B cell (primary cell): ENCODE data around the gene NUDT3. TPM values are rescaled to one million over a fixed set of nuclear protein-coding genes. Genes with fewer than 3 reads are reported as not detected.

Source experiments
- ATAC-seq: fragments of 200-7000 bp; cut with Tn5 transposase; one replicate; pipeline ENCODE4 v1.10.0; 2021; ENCODE audit warnings: low read depth, mild to moderate bottlenecking, moderate number of reproducible peaks, moderate library complexity
- CTCF ChIA-PET: fragments of 350-600 bp; sonication (Branson Sonifier 250); formaldehyde crosslinking; loops from one replicate; lab custom pipeline; 2021; ENCODE audit warnings: antibody characterized with exemption, inconsistent platforms; lab: Charles Lee
- POLR2A ChIA-PET: fragments of 350-600 bp; sonication (Branson Sonifier 250); formaldehyde crosslinking; loops from one replicate; lab custom pipeline; 2021; ENCODE audit warnings: antibody characterized with exemption; lab: Charles Lee
- DNase-seq: peaks from one replicate; pipeline ENCODE4 v3.0.0; 2013
- H2AFZ ChIP-seq: 2 replicates; pipeline ENCODE4 v1.6.1; 2012; ENCODE audit warnings: mild to moderate bottlenecking, low read depth, low read length; ENCODE audit not compliant: insufficient read depth, poor library complexity, severe bottlenecking
- H3K27ac ChIP-seq, 2 donors: 1 replicate in 1 of 2; 2 replicates in 1 of 2; pipeline ENCODE4 v1.5.1; 2012 to 2013; ENCODE audit warnings: low read length in 2 of 2, mild to moderate bottlenecking in 2 of 2, moderate library complexity in 1 of 2
- H3K27me3 ChIP-seq, 4 experiments: fragments of 200-600 bp in 1 of 4; sonication (generic) in 1 of 4; replicated peaks in 1 of 4; 1 replicate in 2 of 4; 2 replicates in 2 of 4; pipeline versions ENCODE4 v1.6.1 to v1.7.0; 2013 to 2016; ENCODE audit warnings: low read length in 3 of 4, mild to moderate bottlenecking in 2 of 4, mixed read lengths in 1 of 4, moderate library complexity in 1 of 4; ENCODE audit not compliant: insufficient read depth in 4 of 4, control insufficient read depth in 3 of 4; ENCODE audit errors: control extremely low read depth in 1 of 4
- H3K36me3 ChIP-seq, 2 experiments: replicated peaks in 1 of 2; 1 replicate in 1 of 2; 2 replicates in 1 of 2; pipeline versions ENCODE4 v1.6.1 to v1.7.1; 2013; ENCODE audit warnings: low read length in 1 of 2; ENCODE audit not compliant: insufficient read depth in 2 of 2, control insufficient read depth in 1 of 2; ENCODE audit errors: control extremely low read depth in 1 of 2, extremely low read depth in 1 of 2
- H3K4me1 ChIP-seq, 2 donors: fragments of 200-600 bp in 1 of 2; sonication (generic) in 1 of 2; 1 replicate in 1 of 2; 2 replicates in 1 of 2; pipeline versions ENCODE4 v1.5.1 to v1.6.1; 2013 to 2017; ENCODE audit warnings: low read length in 2 of 2; ENCODE audit not compliant: control insufficient read depth in 2 of 2, insufficient read depth in 2 of 2
- H3K4me2 ChIP-seq: replicated peaks from 2 replicates; pipeline ENCODE3; 2012; ENCODE audit warnings: mild to moderate bottlenecking, low read depth, low read length; ENCODE audit not compliant: poor library complexity, severe bottlenecking
- H3K4me3 ChIP-seq, 5 experiments: fragments of 200-600 bp in 1 of 5; sonication (generic) in 1 of 5; 1 replicate in 3 of 5; 2 replicates in 2 of 5; pipeline versions ENCODE4 v1.5.1 to v1.7.0; 2011 to 2016; ENCODE audit warnings: low read length in 4 of 5, mild to moderate bottlenecking in 4 of 5, low read depth in 2 of 5, control low read depth in 1 of 5, moderate library complexity in 1 of 5; ENCODE audit not compliant: insufficient read depth in 1 of 5; ENCODE audit errors: control extremely low read depth in 1 of 5, extremely low read depth in 1 of 5
- H3K79me2 ChIP-seq: fragments of 200-600 bp; sonication (generic); one replicate; pipeline ENCODE4 v1.6.0; 2016; ENCODE audit warnings: low read length; ENCODE audit not compliant: control insufficient read depth, insufficient read depth
- H3K9ac ChIP-seq: fragments of 200-600 bp; sonication (generic); 2 replicates; pipeline ENCODE4 v1.6.1; 2017; ENCODE audit warnings: mild to moderate bottlenecking, low read length, moderate library complexity
- H3K9me3 ChIP-seq, 3 donors: one replicate each; pipeline versions ENCODE4 v1.6.1 to v1.7.1; 2013; ENCODE audit warnings: low read length in 2 of 3; ENCODE audit not compliant: control insufficient read depth in 2 of 3, insufficient read depth in 1 of 3; ENCODE audit errors: control extremely low read depth in 1 of 3
- H4K20me1 ChIP-seq: 2 replicates; pipeline ENCODE4 v1.6.0; 2012; ENCODE audit warnings: mild to moderate bottlenecking, low read length; ENCODE audit not compliant: insufficient read depth, control insufficient read depth, poor library complexity, severe bottlenecking
- H3K27ac Mint-ChIP-seq: one replicate; pipeline ENCODE4 v1.8.0; 2021; ENCODE audit warnings: mixed read lengths
- H3K27me3 Mint-ChIP-seq: one replicate; pipeline ENCODE4 v1.8.0; 2021; ENCODE audit warnings: mixed read lengths
- H3K4me1 Mint-ChIP-seq: one replicate; pipeline ENCODE4 v1.8.0; 2021; ENCODE audit warnings: mixed read lengths
- H3K4me3 Mint-ChIP-seq: one replicate; pipeline ENCODE4 v1.8.0; 2021; ENCODE audit warnings: mixed read lengths
- H3K9me3 Mint-ChIP-seq: one replicate; pipeline ENCODE4 v1.8.0; 2022; ENCODE audit warnings: mixed read lengths; ENCODE audit not compliant: insufficient read depth
- CTCF ChIP-seq: fragments of 200-600 bp; IDR thresholded peaks from one replicate; pipeline ENCODE4 v1.8.0; 2022; ENCODE audit warnings: antibody characterized with exemption, mild to moderate bottlenecking
- EZH2 ChIP-seq: IDR thresholded peaks from 2 replicates; pipeline ENCODE4 v1.6.1; 2012; ENCODE audit warnings: borderline replicate concordance, low read depth, mild to moderate bottlenecking, moderate library complexity, low read length; ENCODE audit not compliant: insufficient read depth, poor library complexity, severe bottlenecking
- WGBS: methylation state at CpG from one replicate; pipeline ENCODE4 v1.1.5; 2013; ENCODE audit warnings: missing lambda C conversion rate; ENCODE audit not compliant: insufficient coverage; 5-methylcytosine and 5-hydroxymethylcytosine counted together
- intact Hi-C: fragments of 100-400 bp; cut with micrococcal nuclease; formaldehyde crosslinking; loops from one replicate; pipeline ENCODE4 v1.10.0; 2022
- polyA plus RNA-seq: library from polyadenylated mRNA; depleted of rRNA; stranded (reverse); fragments of >200 nt; gene quantifications from 2 replicates; pipeline ENCODE4 v1.2.3, GENCODE V29; 2012
- total RNA-seq, 2 donors: library from RNA; stranded (reverse); fragments of 120-200 nt in 1 of 2; gene quantifications; 1 replicate in 1 of 2; 2 replicates in 1 of 2; pipeline versions ENCODE4 v1.2.3 to v1.2.4, GENCODE V29; 2013 to 2022

Gene NUDT3
- total and polyA plus RNA-seq, 2 donors (not counting 1 experiment from before 2014, with no cell fraction given) = 18.2 to 37.4 TPM

- no peaks in the 10 kb centered on the region for H3K27me3 Mint-ChIP-seq
Observed at GRCh38 chr6:34381081-34381480, 11.4 kb downstream of the NUDT3 start.

GRCh38 chr6:34378470-34378869, 14.0 kb downstream of the NUDT3 start:
- Mint-ChIP-seq H3K27ac (no peak overlapping the region), H3K9me3 (no peaks in the 10 kb centered on the region), H3K4me1 (peaks cover 24% of the 10 kb centered on the region), H3K4me3 (no peak overlapping the region), H3K27me3 (no peaks in the 10 kb centered on the region)
- Histone ChIP-seq H3K4me1 (peaks cover 13 to 16% of the 10 kb centered on the region in 2 donors), H3K27ac (no peak overlapping the region), H2AFZ (no peak overlapping the region), H3K4me3 (no peak overlapping the region), H3K27me3 (no peaks in the 10 kb centered on the region), H3K9me3 (no peaks in the 10 kb centered on the region), H3K4me2 (no peak overlapping the region), H3K36me3 (peaks cover 0 to 5% of the 10 kb centered on the region in 2 experiments), H4K20me1 (peaks cover 57% of the 10 kb centered on the region), H3K79me2 (peaks cover 97% of the 10 kb centered on the region), H3K9ac (no peak overlapping the region)
- TF ChIP-seq CTCF (no peak), EZH2 (no peak)
- ChIA-PET POLR2A (no interaction called here), CTCF (interaction anchor here (0.6 to 1.2 kb wide), 2 partner anchors 37 to 129 kb away, joined by 3 to 5 read pairs; no protein-coding TSS in a partner anchor)
- ATAC-seq = no peak
- 100% methylated on average over 2 of the region's 2 CpGs for WGBS
- intact Hi-C loops = loop anchor here (5.0 kb wide), 1 partner anchor 46 kb away; no protein-coding TSS in a partner anchor
- DNase-seq = no peak

More at GRCh38 chr6:34381081-34381480, 11.4 kb downstream of the NUDT3 start:
- Mint-ChIP-seq H3K9me3 (no peaks in the 10 kb centered on the region), H3K4me1 (peaks cover 40% of the 10 kb centered on the region), H3K4me3 (no peak overlapping the region), H3K27ac (no peak overlapping the region)
- H3K9me3 ChIP-seq = no peaks in the 10 kb centered on the region
- peaks cover 1 to 5% of the 10 kb centered on the region in 2 experiments for H3K36me3 ChIP-seq
- no peak overlapping the region for H3K9ac ChIP-seq
- no peaks in the 10 kb centered on the region for H3K27me3 ChIP-seq
- DNase-seq = no peak
- CTCF ChIA-PET = interaction anchor here (0.7 to 1.1 kb wide), 2 partner anchors 9 to 90 kb away, joined by 3 read pairs; no protein-coding TSS in a partner anchor
- 100% methylated on average over 4 of the region's 5 CpGs for WGBS
- no peak for ATAC-seq
- TF ChIP-seq CTCF (no peak), EZH2 (no peak)
- no peak overlapping the region for H3K4me2 ChIP-seq
- peaks cover 64% of the 10 kb centered on the region for H4K20me1 ChIP-seq
- peaks cover 4 to 11% of the 10 kb centered on the region in 2 donors for H3K4me1 ChIP-seq
- intact Hi-C loops = no loop called here
- POLR2A ChIA-PET = no interaction called here
- peaks cover 99% of the 10 kb centered on the region for H3K79me2 ChIP-seq
- H2AFZ ChIP-seq = no peak overlapping the region
- no peak overlapping the region for H3K4me3 ChIP-seq
- no peak overlapping the region for H3K27ac ChIP-seq
